AG04449 (cell line): ENCODE measurements around the gene ZNF821.

ENCODE experiments used
- CTCF ChIA-PET: fragments of 350-600 bp; formaldehyde crosslinking; extraction: SDS; loops from one replicate; lab custom pipeline; 2021; ENCODE audit warnings: antibody characterized with exemption; lab: Yijun Ruan, JAX
- POLR2A ChIA-PET: fragments of 400-600, 350-600 bp; formaldehyde crosslinking; extraction: SDS; loops from one replicate; lab custom pipeline; 2020; ENCODE audit warnings: antibody characterized with exemption, inconsistent platforms; lab: Yijun Ruan, JAX
- DNase-seq: peaks from one replicate; pipeline ENCODE4 v3.0.0-alpha.2; 2010; ENCODE audit warnings: low read depth, low spot score
- H3K4me3 ChIP-seq: 2 replicates; pipeline ENCODE4 v1.5.1; 2011; ENCODE audit warnings: low read depth, mild to moderate bottlenecking, control low read depth, low read length
- TF ChIP-seq, protein P1 (sequence below): IDR thresholded peaks from one replicate; pipeline ENCODE4 v1.5.1; 2011; ENCODE audit warnings: mild to moderate bottlenecking, moderate library complexity, low read length, control low read depth, inconsistent platforms; ENCODE audit not compliant: insufficient read depth; ENCODE audit errors: missing control alignments

The ZNF821 gene

GRCh38 chr16:71896764-71897368, 12.9 kb upstream of the ZNF821 start:
- DNase-seq, result no peak
- CTCF ChIA-PET, result interaction anchor here (1.1 to 15.0 kb wide), 5 partner anchors 8 to 65 kb away, joined by 4 to 122 read pairs (median 5); partner anchors contain the start of gene ZNF821
- POLR2A ChIA-PET, result interaction anchor here (0.6 kb wide), 1 partner anchor 23 kb away, joined by 3 read pairs; no protein-coding TSS in a partner anchor
- H3K4me3 ChIP-seq, result peak overlapping the region; percentile 90
- TF ChIP-seq, protein P1, sequence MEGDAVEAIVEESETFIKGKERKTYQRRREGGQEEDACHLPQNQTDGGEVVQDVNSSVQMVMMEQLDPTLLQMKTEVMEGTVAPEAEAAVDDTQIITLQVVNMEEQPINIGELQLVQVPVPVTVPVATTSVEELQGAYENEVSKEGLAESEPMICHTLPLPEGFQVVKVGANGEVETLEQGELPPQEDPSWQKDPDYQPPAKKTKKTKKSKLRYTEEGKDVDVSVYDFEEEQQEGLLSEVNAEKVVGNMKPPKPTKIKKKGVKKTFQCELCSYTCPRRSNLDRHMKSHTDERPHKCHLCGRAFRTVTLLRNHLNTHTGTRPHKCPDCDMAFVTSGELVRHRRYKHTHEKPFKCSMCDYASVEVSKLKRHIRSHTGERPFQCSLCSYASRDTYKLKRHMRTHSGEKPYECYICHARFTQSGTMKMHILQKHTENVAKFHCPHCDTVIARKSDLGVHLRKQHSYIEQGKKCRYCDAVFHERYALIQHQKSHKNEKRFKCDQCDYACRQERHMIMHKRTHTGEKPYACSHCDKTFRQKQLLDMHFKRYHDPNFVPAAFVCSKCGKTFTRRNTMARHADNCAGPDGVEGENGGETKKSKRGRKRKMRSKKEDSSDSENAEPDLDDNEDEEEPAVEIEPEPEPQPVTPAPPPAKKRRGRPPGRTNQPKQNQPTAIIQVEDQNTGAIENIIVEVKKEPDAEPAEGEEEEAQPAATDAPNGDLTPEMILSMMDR, result no peak

- POLR2A ChIA-PET, result interaction anchor here (0.9 to 2.1 kb wide), 5 partner anchors 11 to 33 kb away, joined by 4 to 11 read pairs (median 5); partner anchors contain the start of gene ZNF821
- TF ChIP-seq, protein P1, result no peak
- peak overlapping the region; percentile 90 for H3K4me3 ChIP-seq
- CTCF ChIA-PET, result interaction anchor here (0.6 to 15.0 kb wide), 8 partner anchors 9 to 66 kb away, joined by 3 to 122 read pairs (median 4); partner anchors contain the start of gene ZNF821
- DNase-seq, result no peak
Observed at GRCh38 chr16:71895679-71896365, 11.8 kb upstream of the ZNF821 start.

GRCh38 chr16:71894921-71895678, 11.1 kb upstream of the ZNF821 start, which contains the start of gene IST1:
IST1 (plus strand) TSS chr16:71895531; CDS start chr16:71915641, 20,110 bp downstream.
- CTCF ChIA-PET, result interaction anchor here (0.6 to 15.0 kb wide), 6 partner anchors 9 to 66 kb away, joined by 3 to 122 read pairs (median 4); partner anchors contain the start of gene ZNF821
- peak within 1 kb of the TSS; percentile 90 for H3K4me3 ChIP-seq
- TF ChIP-seq, protein P1, result no peak
- DNase-seq, result peak; percentile 92
- POLR2A ChIA-PET, result interaction anchor here (0.8 to 2.1 kb wide), 6 partner anchors 11 to 34 kb away, joined by 3 to 11 read pairs (median 4); partner anchors contain the start of gene ZNF821

GRCh38 chr16:71894229-71894920, 10.4 kb upstream of the ZNF821 start:
- no peak for DNase-seq
- CTCF ChIA-PET, result interaction anchor here (0.7 to 15.0 kb wide), 5 partner anchors 12 to 204 kb away, joined by 3 to 122 read pairs (median 3); partner anchors contain the start of gene ZNF821
- POLR2A ChIA-PET, result interaction anchor here (0.6 to 2.1 kb wide), 6 partner anchors 10 to 33 kb away, joined by 3 to 11 read pairs (median 4); partner anchors contain the start of gene ZNF821
- TF ChIP-seq, protein P1, result no peak
- peak overlapping the region; percentile 90 for H3K4me3 ChIP-seq

DNA sequence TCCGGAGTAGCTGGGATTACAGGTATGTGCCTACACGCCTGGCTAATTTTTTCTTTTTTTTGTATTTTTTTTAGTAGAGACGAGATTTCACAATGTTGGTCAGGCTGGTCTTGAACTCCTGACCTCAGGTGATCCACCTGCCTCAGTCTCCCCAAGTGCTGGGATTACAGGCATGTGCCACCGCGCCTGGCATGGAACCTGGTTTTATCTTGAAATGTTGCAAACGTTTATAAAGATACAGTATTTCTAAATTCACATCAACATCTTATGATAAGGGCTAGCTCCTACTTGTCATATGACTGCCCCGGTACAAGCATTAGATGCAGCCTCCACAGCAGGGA, 9.9 kb upstream of the ZNF821 start:
- no peak for DNase-seq
- ChIA-PET POLR2A (interaction anchor here (0.6 kb wide), 1 partner anchor 33 kb away, joined by 4 read pairs; no protein-coding TSS in a partner anchor), CTCF (interaction anchor here (0.7 to 15.0 kb wide), 6 partner anchors 10 to 204 kb away, joined by 3 to 122 read pairs (median 3); partner anchors contain the start of gene ZNF821)
- peak overlapping the region; percentile 90 for H3K4me3 ChIP-seq
- TF ChIP-seq, protein P1, result no peak
